GM19463 (cell line): ENCODE results near the gene OR52K1.

Experiments used
- ATAC-seq: cut with Tn5 transposase; IDR thresholded peaks from one replicate; pipeline ENCODE4 v1.9.1; 2021; ENCODE audit warnings: mild to moderate bottlenecking, moderate library complexity; ENCODE audit not compliant: unreplicated experiment

OR52K1 gene

GRCh38 chr11:4482445-4482844 lies at the start of gene OR52K1:
OR52K1 (plus strand) TSS chr11:4482646; CDS start chr11:4488901, 6,255 bp downstream.
- no peak for ATAC-seq

- no peak for ATAC-seq
Measured at GRCh38 chr11:4433856-4434255, 48.6 kb upstream of the OR52K1 start.

GRCh38 chr11:4436411-4436810 lies 46.0 kb upstream of the OR52K1 start:
- no peak for ATAC-seq

- no peak for ATAC-seq
Measured at GRCh38 chr11:4441515-4441914, 40.9 kb upstream of the OR52K1 start.

GRCh38 chr11:4443232-4443891 lies 39.1 kb upstream of the OR52K1 start:
- ATAC-seq = no peak

DNA sequence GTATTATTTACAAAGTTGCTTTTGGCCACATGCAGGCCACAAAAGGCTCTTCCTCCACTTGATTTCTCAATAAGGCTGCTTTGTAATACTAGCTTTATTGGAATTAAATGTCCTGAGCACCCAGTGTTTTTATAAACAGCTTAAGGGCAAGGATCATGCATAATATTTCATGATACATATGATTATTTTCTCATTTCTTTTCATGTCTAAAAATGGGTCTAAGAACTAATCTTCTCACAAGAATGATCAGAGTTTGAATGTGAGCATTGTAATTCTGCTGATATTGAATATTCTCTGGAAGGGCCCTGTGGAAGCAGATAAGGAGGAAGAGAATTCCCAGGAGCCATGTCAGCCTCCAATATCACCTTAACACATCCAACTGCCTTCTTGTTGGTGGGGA lies 33.5 kb upstream of the OR52K1 start, which contains the start of gene OR52K2:
Gene OR52K2 (plus strand): TSS at position 301 of the 400 bp plus-strand sequence. CDS start 45 bp downstream, at position 346.
- no peak for ATAC-seq

DNA sequence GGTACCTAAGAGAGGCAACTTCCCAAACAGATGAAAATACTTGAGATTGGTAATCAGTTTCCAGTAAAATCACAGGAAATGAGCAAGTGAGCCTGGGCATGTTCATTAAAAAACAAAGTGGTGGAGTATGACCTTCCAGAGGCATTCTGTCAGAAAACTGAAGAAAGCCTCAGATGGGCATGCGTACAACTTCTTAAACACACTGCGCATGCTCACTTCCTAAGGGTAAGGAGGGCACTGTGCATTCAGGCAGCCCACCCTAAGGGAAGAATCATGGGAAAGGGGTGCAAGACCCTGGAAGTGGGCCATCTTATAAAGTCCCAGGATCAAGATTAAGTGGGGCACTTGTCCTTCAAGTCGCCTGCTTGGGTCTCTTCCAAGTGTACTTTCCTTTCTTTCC lies 29.3 kb upstream of the OR52K1 start:
- ATAC-seq = no peak

DNA sequence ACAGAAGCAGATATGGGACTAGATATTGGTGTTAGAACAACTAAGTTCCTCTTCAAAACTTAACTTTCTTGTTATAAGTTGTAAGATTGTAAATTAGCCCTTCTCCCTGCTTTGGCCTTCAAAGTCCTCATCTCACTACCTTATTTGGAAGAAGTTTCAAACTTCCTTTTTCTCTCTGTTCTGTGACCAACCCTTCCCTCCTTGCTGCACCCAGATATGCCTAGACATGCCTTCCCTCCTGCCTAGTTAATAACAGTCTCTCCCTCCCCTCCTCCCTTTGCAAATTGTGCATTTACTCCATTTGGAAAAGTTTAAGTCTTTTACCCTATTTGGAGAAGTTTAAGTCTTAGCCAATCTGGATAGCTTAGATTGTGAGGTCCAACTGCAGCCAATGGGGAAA lies 28.4 kb upstream of the OR52K1 start:
- ATAC-seq = no peak

DNA sequence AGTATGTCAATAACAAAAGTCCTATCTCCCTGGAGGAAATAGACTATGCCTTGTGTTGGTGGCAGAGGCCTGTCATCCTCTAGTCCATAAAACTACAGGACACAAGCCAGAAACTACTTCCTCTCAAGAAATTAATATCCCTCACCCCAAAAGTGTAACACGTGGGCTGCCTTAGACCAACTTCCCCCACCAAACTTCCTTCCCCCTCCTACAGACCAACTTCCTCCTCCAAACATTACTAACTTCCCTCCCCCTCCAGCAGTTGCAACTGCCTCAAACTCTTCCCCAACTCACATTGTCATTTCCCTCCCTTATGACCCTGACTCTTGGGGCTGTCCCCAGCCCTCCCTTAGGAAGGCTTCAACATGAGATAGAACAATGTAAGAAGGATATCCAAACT lies 27.0 kb upstream of the OR52K1 start:
- ATAC-seq = no peak

GRCh38 chr11:4459500-4459899 lies 22.9 kb upstream of the OR52K1 start:
- no peak for ATAC-seq

DNA sequence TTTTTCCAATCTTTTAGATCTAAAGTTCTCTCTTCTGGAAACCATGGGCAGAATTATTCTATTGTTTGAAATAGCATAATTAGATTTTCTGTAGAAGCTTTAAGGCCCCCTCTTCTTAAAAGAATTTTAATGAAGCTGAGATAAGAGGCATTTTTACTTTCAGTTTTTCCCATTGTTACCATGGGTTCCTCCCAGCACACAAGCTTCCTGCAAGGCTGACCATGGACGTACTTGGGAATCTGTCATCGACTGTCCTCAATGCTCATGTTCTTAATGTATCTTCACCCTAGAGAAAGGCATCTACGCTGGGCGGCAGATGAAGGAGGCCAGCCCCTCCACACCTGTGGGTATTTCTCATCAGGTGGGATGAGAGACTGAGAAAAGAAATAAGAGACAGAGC lies 22.3 kb upstream of the OR52K1 start:
- ATAC-seq = no peak

GRCh38 chr11:4464216-4465159 lies 18.0 kb upstream of the OR52K1 start:
- no peak for ATAC-seq

- ATAC-seq = no peak
Measured at GRCh38 chr11:4465407-4465806, 17.0 kb upstream of the OR52K1 start.

DNA sequence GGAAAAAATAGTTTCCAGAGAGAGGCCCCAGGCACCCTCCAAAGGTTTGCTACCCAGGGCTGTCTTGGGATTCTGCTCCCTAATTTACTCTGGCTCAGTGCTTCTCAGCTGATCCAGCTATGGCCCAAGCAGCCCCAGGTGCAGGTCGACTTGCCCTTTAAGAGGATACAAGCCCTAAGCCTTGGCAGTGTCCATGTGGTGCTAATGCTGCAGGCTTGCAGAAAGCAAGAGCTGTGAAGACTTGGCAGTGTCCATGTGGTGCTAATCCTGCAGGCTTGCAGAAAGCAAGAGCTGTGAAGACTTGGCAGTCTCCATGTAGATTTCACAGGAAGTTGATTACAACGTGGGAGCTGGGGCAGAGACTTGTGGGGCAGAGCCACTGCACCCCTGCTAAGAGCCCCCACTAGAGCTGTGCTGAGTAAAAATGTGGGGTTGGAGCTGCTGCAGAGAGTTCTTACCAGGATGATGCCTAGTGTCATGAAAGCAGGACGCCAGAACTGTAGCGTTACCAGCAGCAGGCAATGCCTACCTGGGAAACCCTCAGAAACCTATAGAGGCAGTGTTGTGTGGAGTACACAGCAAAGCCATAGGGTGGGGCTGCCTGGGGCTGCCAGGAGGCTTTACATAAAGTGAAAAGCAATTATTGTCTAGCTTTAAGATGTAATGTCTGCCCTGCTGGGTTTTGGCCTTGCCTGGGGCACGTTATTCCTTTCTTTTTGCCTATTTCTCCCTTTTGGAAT lies 16.1 kb upstream of the OR52K1 start:
- ATAC-seq = no peak

DNA sequence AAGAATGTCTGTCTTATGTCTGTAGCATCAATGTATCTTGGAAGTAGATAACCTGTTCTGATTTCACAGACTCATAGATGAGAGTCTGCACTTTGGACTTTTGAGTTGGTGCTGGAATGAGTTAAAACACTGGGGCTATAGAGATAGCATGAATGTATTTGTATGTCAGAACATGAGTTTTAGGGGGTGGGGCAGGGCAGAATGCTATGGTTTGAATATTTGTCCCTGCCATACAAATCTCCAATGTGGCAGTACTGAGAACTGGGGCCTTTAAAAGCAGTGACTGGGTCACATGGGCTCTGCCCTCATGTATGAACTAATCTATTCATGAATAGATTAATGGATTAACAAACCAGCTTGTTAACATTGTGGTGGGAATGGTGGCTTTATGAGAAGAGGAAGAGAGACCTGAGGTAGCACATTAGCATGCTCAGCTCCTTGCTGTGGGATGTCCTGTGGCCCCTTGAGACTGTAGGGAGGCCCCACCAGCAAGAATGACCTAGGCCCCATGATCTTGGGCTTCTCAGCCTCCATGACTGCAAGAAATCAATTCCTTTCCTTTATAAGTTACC lies 15.5 kb upstream of the OR52K1 start:
- ATAC-seq = peak; percentile 72

DNA sequence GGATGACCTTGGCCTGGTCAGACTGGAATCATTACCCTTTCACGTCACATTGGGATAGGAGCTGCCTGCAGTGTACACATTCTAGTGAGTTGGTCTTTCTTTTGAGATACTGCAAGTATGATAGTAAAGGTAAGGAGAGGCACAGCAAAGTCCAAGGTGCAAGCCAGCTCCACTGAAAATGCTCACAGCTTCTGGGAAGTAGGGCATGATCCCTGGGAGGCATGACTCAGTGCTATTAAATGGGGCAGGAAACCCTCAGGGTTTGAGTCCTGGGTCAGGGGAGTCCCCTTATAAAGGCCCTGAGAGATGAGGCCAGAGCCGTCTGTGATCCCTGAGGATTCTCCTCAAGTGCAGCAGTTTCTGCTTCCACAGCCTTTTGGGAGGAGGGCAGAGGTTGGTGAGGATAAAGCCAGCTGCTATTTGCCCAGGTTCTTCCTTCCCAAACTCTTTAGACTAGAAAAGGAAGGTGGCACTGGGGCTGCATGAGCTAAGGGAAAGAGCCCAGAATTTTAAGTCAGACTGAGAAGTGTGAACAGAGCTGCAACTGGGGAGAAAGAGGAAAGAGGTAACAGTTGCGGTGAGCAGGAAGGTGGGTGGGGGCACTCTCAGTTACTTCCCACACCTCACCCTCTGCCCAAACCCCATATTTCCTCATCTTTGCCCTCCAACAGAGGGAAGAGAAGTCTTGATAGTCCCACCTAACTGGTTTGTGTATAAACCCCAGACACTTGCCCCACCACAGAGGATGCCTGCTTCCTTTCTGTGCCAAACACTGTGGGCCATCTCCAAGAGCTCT lies 14.4 kb upstream of the OR52K1 start:
- ATAC-seq = no peak

DNA sequence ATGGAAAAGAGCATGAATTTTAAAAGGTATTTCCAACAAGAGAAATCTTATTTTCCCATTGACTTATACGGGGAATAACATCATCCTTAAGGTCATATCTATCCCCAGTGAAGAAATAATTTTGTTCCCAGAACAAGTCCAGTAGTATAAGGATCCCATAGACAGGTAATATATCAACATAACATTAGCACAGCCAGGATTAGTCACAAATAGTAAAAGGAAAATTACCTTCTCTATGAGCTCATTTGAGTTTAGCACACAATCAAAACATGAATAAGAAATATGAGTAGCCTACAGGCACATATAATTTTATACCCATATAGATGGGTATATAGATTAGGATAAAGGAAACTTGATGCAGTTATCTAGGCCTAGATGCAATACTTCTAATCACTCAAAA lies 2.8 kb upstream of the OR52K1 start:
- ATAC-seq = no peak

- no peak for ATAC-seq
Measured at GRCh38 chr11:4480577-4481239, 1.7 kb upstream of the OR52K1 start.

GRCh38 chr11:4481240-4481582 lies 1.2 kb upstream of the OR52K1 start:
- ATAC-seq = no peak

DNA sequence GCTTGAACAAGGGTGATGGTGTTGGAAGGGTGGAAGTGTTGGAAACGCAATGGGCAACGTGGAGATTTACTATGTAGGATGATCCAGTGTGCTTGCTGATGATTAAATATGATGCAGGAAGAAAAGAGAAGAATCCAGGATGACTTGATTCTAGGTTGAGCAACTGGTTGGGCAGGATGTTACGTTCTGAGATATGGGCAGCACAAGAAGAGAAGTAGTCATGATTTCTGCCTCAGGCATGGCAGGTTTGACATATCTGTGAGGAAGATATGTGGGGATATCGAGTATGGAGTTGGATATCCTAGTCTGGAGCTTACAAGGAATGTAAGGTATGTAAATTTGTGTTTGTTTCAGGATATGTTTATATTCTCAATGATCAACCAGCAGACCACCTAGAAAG lies 1.9 kb downstream of the OR52K1 start:
- ATAC-seq = no peak
